ENCODE data around the gene F8A3.
"Not testable (repeated sequence)": the region's sequence is repeated elsewhere in the genome, so short reads cannot be mapped to it uniquely, and the experiment has no call there.

F8A3 gene

GRCh38 chrX:155458471-155458870 lies at the start of gene F8A3:
Gene F8A3 (minus strand): TSS chrX:155458620. CDS start chrX:155458600, 20 bp downstream.
- H3K4me3 ChIP-seq (ENCODE audit: low read depth, low read length) = not testable (repeated sequence)

DNA sequence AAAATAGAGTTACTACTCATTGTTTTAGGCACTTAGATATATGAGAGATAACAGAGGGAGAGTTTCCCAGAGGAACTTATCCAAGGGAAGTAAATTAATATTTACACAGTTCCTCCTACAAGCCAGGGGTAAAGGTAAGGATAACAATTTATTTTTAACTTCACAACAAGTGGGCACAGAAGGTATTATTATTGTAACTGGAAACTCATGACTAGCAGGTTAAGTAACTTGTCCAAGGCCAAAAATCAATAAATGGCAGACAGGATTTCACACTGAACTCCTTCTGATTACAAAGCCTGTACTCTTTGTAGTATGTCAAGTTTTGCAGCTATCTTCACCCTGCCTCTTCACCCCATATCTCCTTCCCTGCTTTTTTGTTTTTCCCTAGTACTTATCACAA lies 46.9 kb upstream of the F8A3 start:
- TF ChIP-seq, protein P1, sequence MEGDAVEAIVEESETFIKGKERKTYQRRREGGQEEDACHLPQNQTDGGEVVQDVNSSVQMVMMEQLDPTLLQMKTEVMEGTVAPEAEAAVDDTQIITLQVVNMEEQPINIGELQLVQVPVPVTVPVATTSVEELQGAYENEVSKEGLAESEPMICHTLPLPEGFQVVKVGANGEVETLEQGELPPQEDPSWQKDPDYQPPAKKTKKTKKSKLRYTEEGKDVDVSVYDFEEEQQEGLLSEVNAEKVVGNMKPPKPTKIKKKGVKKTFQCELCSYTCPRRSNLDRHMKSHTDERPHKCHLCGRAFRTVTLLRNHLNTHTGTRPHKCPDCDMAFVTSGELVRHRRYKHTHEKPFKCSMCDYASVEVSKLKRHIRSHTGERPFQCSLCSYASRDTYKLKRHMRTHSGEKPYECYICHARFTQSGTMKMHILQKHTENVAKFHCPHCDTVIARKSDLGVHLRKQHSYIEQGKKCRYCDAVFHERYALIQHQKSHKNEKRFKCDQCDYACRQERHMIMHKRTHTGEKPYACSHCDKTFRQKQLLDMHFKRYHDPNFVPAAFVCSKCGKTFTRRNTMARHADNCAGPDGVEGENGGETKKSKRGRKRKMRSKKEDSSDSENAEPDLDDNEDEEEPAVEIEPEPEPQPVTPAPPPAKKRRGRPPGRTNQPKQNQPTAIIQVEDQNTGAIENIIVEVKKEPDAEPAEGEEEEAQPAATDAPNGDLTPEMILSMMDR (IDR thresholded peaks at IDR 0.05; ENCODE audit: low read depth, low read length) = no peak
- no peak overlapping the region for H3K4me3 ChIP-seq (ENCODE audit: low read depth, low read length)

DNA sequence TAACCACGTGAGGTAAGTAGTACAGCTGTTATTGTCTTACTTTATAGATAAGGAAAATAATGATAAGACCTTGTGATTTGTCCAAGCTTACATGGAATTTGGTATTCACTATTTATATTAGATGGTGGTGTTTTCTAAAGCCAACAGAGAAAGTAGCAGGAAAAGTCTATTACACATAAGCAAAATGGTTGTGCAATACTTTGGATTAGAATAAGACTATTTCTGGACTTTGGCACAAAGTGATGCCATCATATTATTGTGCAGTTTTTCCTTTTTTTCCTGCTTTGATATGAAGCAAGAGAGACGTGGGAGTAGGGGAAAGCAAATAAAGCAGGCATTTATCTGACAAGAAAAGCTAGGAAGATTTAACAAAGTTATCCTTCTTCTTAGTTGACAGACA lies 36.7 kb upstream of the F8A3 start:
- not testable (repeated sequence) for H3K4me3 ChIP-seq (ENCODE audit: low read depth, low read length)

- H3K4me3 ChIP-seq (ENCODE audit: low read depth, low read length) = not testable (repeated sequence)
These were observed 33.0 kb upstream of the F8A3 start for GRCh38 chrX:155491421-155491820.

DNA sequence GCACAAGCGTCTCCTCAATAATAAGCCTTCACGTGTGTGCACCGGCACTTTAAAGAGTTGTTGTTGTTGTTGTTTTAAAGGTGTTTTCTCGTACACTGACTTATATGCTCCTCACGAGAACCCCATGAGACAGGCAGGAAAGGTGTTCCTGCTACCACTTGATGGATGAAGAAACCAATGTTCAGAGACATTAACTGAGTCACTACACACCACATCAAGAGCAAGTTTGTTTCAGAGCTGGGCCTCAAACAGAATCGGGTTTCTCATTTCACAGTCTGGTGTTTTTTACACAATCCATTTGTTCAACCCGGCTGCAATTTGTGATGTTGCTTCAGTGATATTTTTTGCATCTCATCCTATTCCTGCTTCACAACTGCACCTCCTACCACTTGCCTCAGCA lies 18.7 kb upstream of the F8A3 start:
- H3K4me3 ChIP-seq (ENCODE audit: low read depth, low read length) = not testable (repeated sequence)

- H3K4me3 ChIP-seq (ENCODE audit: low read depth, low read length) = not testable (repeated sequence)
These were observed 8.0 kb upstream of the F8A3 start for GRCh38 chrX:155466269-155466938.

DNA sequence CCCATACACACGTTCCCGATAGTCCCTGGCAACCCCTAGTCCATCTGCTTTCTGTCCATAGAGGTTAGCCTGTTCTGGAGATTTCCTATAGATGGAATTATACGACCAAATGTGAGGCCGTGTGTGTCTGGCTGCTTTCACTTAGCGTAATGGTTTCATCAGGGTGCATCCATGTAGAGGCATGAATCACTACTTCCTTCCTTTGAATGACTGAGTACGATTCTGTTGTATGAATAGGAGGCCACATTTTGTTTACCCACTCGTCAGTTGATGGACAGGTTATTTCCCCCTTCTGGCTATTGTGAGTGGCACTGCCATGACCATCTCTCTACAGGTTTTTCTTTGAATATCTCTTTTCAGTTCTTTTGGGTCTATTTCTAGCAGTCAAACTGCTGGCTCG lies 2.1 kb upstream of the F8A3 start:
- H3K4me3 ChIP-seq (ENCODE audit: low read depth, low read length) = not testable (repeated sequence)

GRCh38 chrX:155457761-155458447 lies 516 bp downstream of the F8A3 start:
- not testable (repeated sequence) for H3K4me3 ChIP-seq (ENCODE audit: low read depth, low read length)

GRCh38 chrX:155441097-155441496 lies 17.3 kb downstream of the F8A3 start:
- TF ChIP-seq, protein P1 (IDR thresholded peaks at IDR 0.05; ENCODE audit: low read depth, low read length) = no peak
- H3K4me3 ChIP-seq (ENCODE audit: low read depth, low read length) = no peak overlapping the region

DNA sequence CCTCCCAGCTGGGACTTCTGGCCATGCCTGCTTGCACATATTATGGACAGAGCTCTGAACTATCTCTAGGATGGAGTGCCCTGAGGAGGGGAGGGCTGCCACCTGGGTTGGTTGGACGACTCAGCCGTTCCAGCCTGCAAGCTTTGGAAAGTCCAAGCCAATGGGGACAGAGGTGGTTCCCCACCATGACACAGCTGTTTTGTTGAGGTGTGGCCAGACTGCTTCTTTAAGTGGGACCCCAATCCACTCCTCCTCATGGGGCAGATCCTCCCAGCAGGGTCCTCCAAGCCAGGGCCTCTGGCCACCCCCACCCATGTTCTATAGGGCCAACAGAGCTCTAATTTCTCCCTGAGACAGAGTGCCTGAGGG lies 22.7 kb downstream of the F8A3 start:
- TF ChIP-seq, protein P1 (IDR thresholded peaks at IDR 0.05; ENCODE audit: low read depth, low read length) = no peak
- H3K4me3 ChIP-seq (ENCODE audit: low read depth, low read length) = no peak overlapping the region

DNA sequence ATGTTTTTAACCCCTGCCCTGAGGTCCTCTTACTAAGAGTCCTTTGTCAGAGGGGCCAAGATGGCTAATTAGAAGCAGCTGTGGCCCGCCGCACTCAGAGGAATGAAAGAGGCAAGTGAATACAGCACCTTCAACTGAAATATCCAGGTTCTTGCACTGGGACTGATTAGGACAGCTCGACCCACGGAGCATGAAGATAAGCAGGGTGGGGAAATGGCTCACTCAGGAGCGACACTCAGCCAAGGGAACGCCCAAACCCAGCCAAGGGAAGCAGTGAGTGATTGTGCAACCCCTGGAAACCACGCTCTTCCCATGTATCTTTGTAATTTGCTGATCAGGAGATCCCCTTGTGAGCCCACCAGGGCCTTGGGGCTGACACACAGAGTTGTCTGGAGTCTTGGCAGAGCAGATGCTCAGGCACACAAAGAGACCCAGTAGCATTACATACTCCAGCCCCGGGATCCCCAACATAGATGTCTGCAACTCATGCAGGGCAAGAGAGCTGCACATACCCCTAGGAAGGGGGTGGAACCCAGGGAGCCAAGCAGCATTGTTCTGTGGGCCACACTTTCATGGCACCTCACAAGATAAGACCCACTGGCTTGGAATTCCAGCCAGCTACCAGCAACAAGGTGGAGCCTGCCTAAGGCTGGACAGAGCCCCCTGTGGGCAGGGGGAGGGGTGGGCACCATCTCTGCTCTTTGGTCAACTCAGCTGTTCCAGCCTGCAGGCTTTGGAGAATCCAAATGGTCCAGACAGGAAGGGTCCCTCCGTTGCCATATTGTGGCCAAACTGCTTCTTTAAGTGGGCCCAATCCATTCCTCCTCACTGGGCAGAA lies 23.3 kb downstream of the F8A3 start:
- TF ChIP-seq, protein P1 (IDR thresholded peaks at IDR 0.05; ENCODE audit: low read depth, low read length) = no peak
- no peak overlapping the region for H3K4me3 ChIP-seq (ENCODE audit: low read depth, low read length)
